SK-N-SH treated with all-trans-retinoic acid at 6 μM for 48 hours (cell line): ENCODE data around the gene KLK1.

Experiments
- ATAC-seq: fragments of 200-7000 bp; cut with Tn5 transposase; 3 replicates; pipeline ENCODE4 v1.9.1; 2020; ENCODE audit warnings: mild to moderate bottlenecking, moderate library complexity
- ARNTL ChIP-seq: fragments of 450-650 bp; formaldehyde crosslinking; IDR thresholded peaks from 2 replicates; pipeline ENCODE4 v1.5.0; 2020; ENCODE audit warnings: low read depth, mild to moderate bottlenecking, moderate library complexity, borderline replicate concordance
- BACH2 ChIP-seq: fragments of 250-450 bp; sonication (Bioruptor Pico); IDR thresholded peaks from 2 replicates; pipeline ENCODE4 v1.9.0; 2021; ENCODE audit warnings: mild to moderate bottlenecking, borderline replicate concordance
- CSDC2 ChIP-seq: fragments of 250-450 bp; sonication (Bioruptor Pico); IDR thresholded peaks from 2 replicates; pipeline ENCODE4 v1.5.0; 2020; ENCODE audit warnings: mild to moderate bottlenecking, moderate library complexity
- CSRNP3 ChIP-seq: fragments of 250-450 bp; sonication (Bioruptor Pico); IDR thresholded peaks from 2 replicates; pipeline ENCODE4 v1.5.1; 2021; ENCODE audit warnings: mild to moderate bottlenecking, moderate library complexity
- ESRRG ChIP-seq: fragments of 250-450 bp; sonication (Bioruptor Pico); IDR thresholded peaks from 2 replicates; pipeline ENCODE4 v1.6.1; 2021; ENCODE audit warnings: mild to moderate bottlenecking
- GLIS3 ChIP-seq: fragments of 250-450 bp; sonication (Bioruptor Pico); IDR thresholded peaks from 2 replicates; pipeline ENCODE4 v1.5.0; 2020; ENCODE audit warnings: mild to moderate bottlenecking, moderate library complexity
- OSR1 ChIP-seq: fragments of 250-450 bp; sonication (Bioruptor Pico); IDR thresholded peaks from 2 replicates; pipeline ENCODE4 v1.8.0; 2022; ENCODE audit warnings: moderate library complexity, mild to moderate bottlenecking, inconsistent platforms
- PPARA ChIP-seq: fragments of 250-450 bp; sonication (Bioruptor Pico); IDR thresholded peaks from 2 replicates; pipeline ENCODE4 v1.5.0; 2020; ENCODE audit warnings: mild to moderate bottlenecking, borderline replicate concordance
- RARB ChIP-seq: fragments of 250-450 bp; sonication (Bioruptor Pico); IDR thresholded peaks from 2 replicates; pipeline ENCODE4 v1.8.0; 2021; ENCODE audit warnings: mild to moderate bottlenecking, moderate library complexity
- SNAI2 ChIP-seq: fragments of 250-450 bp; sonication (Bioruptor Pico); IDR thresholded peaks from 2 replicates; pipeline ENCODE4 v1.5.0; 2020; ENCODE audit warnings: mild to moderate bottlenecking, moderate library complexity
- TCF4 ChIP-seq: fragments of 250-450 bp; sonication (Bioruptor Pico); IDR thresholded peaks from 2 replicates; pipeline ENCODE4 v1.8.0; 2021; ENCODE audit warnings: mild to moderate bottlenecking, moderate library complexity, borderline replicate concordance
- TOX ChIP-seq: fragments of 250-450 bp; sonication (Bioruptor Pico); IDR thresholded peaks from 2 replicates; pipeline ENCODE4 v1.8.0; 2021; ENCODE audit warnings: mild to moderate bottlenecking, moderate library complexity, borderline replicate concordance
- TSHZ2 ChIP-seq: fragments of 250-450 bp; sonication (Bioruptor Pico); IDR thresholded peaks from 2 replicates; pipeline ENCODE4 v1.5.0; 2020; ENCODE audit warnings: mild to moderate bottlenecking, moderate library complexity
- ZC3H10 ChIP-seq: fragments of 250-450 bp; sonication (Bioruptor Pico); IDR thresholded peaks from 2 replicates; pipeline ENCODE4 v1.5.1; 2021; ENCODE audit warnings: mild to moderate bottlenecking, moderate library complexity
- ZFP3 ChIP-seq: fragments of 250-450 bp; sonication (Bioruptor Pico); IDR thresholded peaks from 2 replicates; pipeline ENCODE4 v1.5.0; 2020; ENCODE audit warnings: mild to moderate bottlenecking, moderate library complexity
- ZFP30 ChIP-seq: fragments of 450-650 bp; formaldehyde crosslinking; IDR thresholded peaks from 2 replicates; pipeline ENCODE4 v1.5.0; 2022; ENCODE audit warnings: mild to moderate bottlenecking, moderate library complexity
- ZNF565 ChIP-seq: fragments of 450-650 bp; formaldehyde crosslinking; conservative IDR thresholded peaks from 2 replicates; pipeline ENCODE4 v1.5.0; 2020; ENCODE audit warnings: low read depth, mild to moderate bottlenecking, moderate library complexity
- ZNF70 ChIP-seq: fragments of 450-650 bp; formaldehyde crosslinking; IDR thresholded peaks from 2 replicates; pipeline ENCODE4 v1.5.0; 2020; ENCODE audit warnings: mild to moderate bottlenecking, moderate library complexity
- ZNF8 ChIP-seq: fragments of 450-650 bp; formaldehyde crosslinking; IDR thresholded peaks from 2 replicates; pipeline ENCODE4 v1.5.0; 2020; ENCODE audit warnings: mild to moderate bottlenecking, moderate library complexity
- TF ChIP-seq, protein P1 (sequence below): fragments of 250-450 bp; sonication (Bioruptor Pico); IDR thresholded peaks from 2 replicates; pipeline ENCODE4 v1.5.1; 2020; ENCODE audit warnings: low read depth, mild to moderate bottlenecking, moderate library complexity
- TF ChIP-seq, protein P2 (sequence below): fragments of 250-450 bp; sonication (Bioruptor Pico); IDR thresholded peaks from 2 replicates; pipeline ENCODE4 v1.8.0; 2020; ENCODE audit warnings: mild to moderate bottlenecking, moderate library complexity, borderline replicate concordance
- TF ChIP-seq, protein P3 (sequence below): fragments of 250-450 bp; sonication (Bioruptor Pico); IDR thresholded peaks from 2 replicates; pipeline ENCODE4 v1.8.0; 2021; ENCODE audit warnings: low read depth, mild to moderate bottlenecking, moderate library complexity, borderline replicate concordance

KLK1 gene

GRCh38 chr19:50778906-50779430 lies 44.6 kb downstream of the KLK1 start:
- no peak for ATAC-seq
- TF ChIP-seq TOX (CRISPR knock-in tag) (no peak), BACH2 (no peak), ZNF565 (CRISPR knock-in tag) (no peak), SNAI2 (CRISPR knock-in tag) (no peak), ZNF70 (CRISPR knock-in tag) (no peak), GLIS3 (CRISPR knock-in tag) (no peak), ZFP30 (no peak), TCF4 (CRISPR knock-in tag) (no peak), PPARA (CRISPR knock-in tag) (no peak), ESRRG (CRISPR knock-in tag) (no peak), OSR1 (CRISPR knock-in tag) (no peak), ARNTL (CRISPR knock-in tag) (no peak), CSDC2 (CRISPR knock-in tag) (no peak), RARB (CRISPR knock-in tag) (no peak)
- TF ChIP-seq, protein P1, sequence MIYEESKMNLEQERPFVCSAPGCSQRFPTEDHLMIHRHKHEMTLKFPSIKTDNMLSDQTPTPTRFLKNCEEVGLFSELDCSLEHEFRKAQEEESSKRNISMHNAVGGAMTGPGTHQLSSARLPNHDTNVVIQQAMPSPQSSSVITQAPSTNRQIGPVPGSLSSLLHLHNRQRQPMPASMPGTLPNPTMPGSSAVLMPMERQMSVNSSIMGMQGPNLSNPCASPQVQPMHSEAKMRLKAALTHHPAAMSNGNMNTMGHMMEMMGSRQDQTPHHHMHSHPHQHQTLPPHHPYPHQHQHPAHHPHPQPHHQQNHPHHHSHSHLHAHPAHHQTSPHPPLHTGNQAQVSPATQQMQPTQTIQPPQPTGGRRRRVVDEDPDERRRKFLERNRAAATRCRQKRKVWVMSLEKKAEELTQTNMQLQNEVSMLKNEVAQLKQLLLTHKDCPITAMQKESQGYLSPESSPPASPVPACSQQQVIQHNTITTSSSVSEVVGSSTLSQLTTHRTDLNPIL, result no peak
- TF ChIP-seq, protein P2, sequence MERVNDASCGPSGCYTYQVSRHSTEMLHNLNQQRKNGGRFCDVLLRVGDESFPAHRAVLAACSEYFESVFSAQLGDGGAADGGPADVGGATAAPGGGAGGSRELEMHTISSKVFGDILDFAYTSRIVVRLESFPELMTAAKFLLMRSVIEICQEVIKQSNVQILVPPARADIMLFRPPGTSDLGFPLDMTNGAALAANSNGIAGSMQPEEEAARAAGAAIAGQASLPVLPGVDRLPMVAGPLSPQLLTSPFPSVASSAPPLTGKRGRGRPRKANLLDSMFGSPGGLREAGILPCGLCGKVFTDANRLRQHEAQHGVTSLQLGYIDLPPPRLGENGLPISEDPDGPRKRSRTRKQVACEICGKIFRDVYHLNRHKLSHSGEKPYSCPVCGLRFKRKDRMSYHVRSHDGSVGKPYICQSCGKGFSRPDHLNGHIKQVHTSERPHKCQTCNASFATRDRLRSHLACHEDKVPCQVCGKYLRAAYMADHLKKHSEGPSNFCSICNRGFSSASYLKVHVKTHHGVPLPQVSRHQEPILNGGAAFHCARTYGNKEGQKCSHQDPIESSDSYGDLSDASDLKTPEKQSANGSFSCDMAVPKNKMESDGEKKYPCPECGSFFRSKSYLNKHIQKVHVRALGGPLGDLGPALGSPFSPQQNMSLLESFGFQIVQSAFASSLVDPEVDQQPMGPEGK (CRISPR knock-in tag), result no peak
- TF ChIP-seq, protein P3, sequence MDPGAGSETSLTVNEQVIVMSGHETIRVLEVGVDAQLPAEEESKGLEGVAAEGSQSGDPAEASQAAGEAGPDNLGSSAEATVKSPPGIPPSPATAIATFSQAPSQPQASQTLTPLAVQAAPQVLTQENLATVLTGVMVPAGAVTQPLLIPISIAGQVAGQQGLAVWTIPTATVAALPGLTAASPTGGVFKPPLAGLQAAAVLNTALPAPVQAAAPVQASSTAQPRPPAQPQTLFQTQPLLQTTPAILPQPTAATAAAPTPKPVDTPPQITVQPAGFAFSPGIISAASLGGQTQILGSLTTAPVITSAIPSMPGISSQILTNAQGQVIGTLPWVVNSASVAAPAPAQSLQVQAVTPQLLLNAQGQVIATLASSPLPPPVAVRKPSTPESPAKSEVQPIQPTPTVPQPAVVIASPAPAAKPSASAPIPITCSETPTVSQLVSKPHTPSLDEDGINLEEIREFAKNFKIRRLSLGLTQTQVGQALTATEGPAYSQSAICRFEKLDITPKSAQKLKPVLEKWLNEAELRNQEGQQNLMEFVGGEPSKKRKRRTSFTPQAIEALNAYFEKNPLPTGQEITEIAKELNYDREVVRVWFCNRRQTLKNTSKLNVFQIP (CRISPR knock-in tag), result no peak

GRCh38 chr19:50777830-50778303 lies 45.7 kb downstream of the KLK1 start:
- ATAC-seq, result peak; percentile 46

More at GRCh38 chr19:50777830-50778303, 45.7 kb downstream of the KLK1 start:
- TF ChIP-seq SNAI2 (CRISPR knock-in tag) (no peak), CSRNP3 (CRISPR knock-in tag) (no peak), GLIS3 (CRISPR knock-in tag) (no peak), BACH2 (no peak), ARNTL (CRISPR knock-in tag) (no peak), ESRRG (CRISPR knock-in tag) (no peak), CSDC2 (CRISPR knock-in tag) (no peak), RARB (CRISPR knock-in tag) (no peak), TOX (CRISPR knock-in tag) (no peak), OSR1 (CRISPR knock-in tag) (no peak), TCF4 (CRISPR knock-in tag) (no peak), PPARA (CRISPR knock-in tag) (no peak), TSHZ2 (CRISPR knock-in tag) (no peak), ZNF565 (CRISPR knock-in tag) (no peak), ZC3H10 (CRISPR knock-in tag) (no peak), ZFP3 (CRISPR knock-in tag) (no peak), ZNF8 (no peak)
- TF ChIP-seq, protein P3 (CRISPR knock-in tag), result no peak
- TF ChIP-seq, protein P1, result no peak
